ENCODE measurements around the gene HIGD2A. TPM values are rescaled to one million over a fixed set of nuclear protein-coding genes. Genes with fewer than 3 reads are reported as not detected.

The HIGD2A gene
- total and polyA plus RNA-seq, 2 experiments from 2014 or later: 109 to 224 TPM

- WGBS (ENCODE audit: low lambda C conversion rate, missing lambda C conversion rate): 97% methylated on average over 14 of the region's 18 CpGs
- Histone ChIP-seq H3K4me3 (no peak overlapping the region), H3K79me2 (peaks cover 6% of the 10 kb centered on the region), H2AFZ (no peak overlapping the region), H3K36me3 (replicated peaks; ENCODE audit: insufficient read depth, low read depth) (no peaks in the 10 kb centered on the region), H3K9me3 (ENCODE audit: low read depth) (no peaks in the 10 kb centered on the region), H4K20me1 (ENCODE audit: insufficient read depth, poor library complexity, severe bottlenecking) (no peaks in the 10 kb centered on the region), H3K27ac (no peak overlapping the region), H3K4me1 (ENCODE audit: insufficient read depth) (peaks cover 4% of the 10 kb centered on the region), H3K27me3 (no peaks in the 10 kb centered on the region), H3K9me2 (replicated peaks; ENCODE audit: insufficient read depth) (no peaks in the 10 kb centered on the region), H3K4me2 (no peak overlapping the region)
- no peak for TF ChIP-seq EZH2 (IDR thresholded peaks at IDR 0.05; ENCODE audit: borderline replicate concordance)
- no peak for TF ChIP-seq EZH2phosphoT487 (IDR thresholded peaks at IDR 0.05; ENCODE audit: low read depth, severe bottlenecking, unreplicated experiment)
- TF ChIP-seq, protein P1, sequence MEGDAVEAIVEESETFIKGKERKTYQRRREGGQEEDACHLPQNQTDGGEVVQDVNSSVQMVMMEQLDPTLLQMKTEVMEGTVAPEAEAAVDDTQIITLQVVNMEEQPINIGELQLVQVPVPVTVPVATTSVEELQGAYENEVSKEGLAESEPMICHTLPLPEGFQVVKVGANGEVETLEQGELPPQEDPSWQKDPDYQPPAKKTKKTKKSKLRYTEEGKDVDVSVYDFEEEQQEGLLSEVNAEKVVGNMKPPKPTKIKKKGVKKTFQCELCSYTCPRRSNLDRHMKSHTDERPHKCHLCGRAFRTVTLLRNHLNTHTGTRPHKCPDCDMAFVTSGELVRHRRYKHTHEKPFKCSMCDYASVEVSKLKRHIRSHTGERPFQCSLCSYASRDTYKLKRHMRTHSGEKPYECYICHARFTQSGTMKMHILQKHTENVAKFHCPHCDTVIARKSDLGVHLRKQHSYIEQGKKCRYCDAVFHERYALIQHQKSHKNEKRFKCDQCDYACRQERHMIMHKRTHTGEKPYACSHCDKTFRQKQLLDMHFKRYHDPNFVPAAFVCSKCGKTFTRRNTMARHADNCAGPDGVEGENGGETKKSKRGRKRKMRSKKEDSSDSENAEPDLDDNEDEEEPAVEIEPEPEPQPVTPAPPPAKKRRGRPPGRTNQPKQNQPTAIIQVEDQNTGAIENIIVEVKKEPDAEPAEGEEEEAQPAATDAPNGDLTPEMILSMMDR (IDR thresholded peaks at IDR 0.05; ENCODE audit: poor library complexity): no peak
- DNase-seq (ENCODE audit: low spot score): no peak
Measured at GRCh38 chr5:176397736-176398420, 9.3 kb downstream of the HIGD2A start.

DNA sequence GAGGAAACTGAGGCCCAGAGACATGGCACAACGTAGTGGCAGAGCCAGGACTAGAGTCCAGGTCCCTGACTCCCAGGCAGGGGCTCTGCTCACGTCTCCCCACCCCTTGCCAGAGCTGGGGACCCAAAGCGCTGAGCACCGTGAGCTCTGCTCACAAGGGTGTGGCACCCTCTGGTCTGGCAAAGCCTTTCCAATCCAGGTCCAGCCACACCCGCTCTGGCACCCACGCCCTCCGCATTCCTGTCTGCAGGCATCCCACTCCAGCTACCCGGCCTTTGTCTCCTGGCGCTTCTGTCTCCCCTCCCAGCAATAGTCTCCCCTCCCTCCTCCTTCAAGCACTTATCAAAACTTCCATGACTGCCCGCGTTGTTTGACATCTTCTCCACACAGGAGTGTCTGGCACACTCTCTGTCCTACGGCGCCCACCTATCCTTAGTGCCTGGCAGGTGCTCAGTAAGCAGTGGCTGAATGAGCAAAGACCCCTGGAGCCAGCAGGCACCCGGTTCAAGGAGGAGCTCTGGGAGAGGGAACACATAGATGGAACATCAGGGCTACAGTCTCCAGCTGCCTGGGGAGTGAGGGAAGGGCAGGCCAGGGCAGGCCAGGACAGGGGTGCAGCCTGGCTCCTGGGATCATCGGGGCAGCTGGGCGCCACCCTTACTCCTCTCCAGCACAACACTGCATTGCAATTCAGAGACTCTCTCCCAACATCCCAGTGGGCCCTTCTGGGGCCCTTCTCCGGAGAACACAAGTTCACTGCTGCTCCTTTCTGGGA is 12.0 kb downstream of the HIGD2A start:
- no peaks in the 10 kb centered on the region for H3K9me3 ChIP-seq (ENCODE audit: low read depth)
- peak overlapping the region; percentile 84 for H3K27ac ChIP-seq
- no peaks in the 10 kb centered on the region for H3K9me2 ChIP-seq (replicated peaks; ENCODE audit: insufficient read depth)
- H4K20me1 ChIP-seq (ENCODE audit: insufficient read depth, poor library complexity, severe bottlenecking): no peaks in the 10 kb centered on the region
- no peak overlapping the region for H2AFZ ChIP-seq
- peak overlapping the region; percentile 45 for H3K4me2 ChIP-seq
- no peak overlapping the region for H3K4me3 ChIP-seq
- WGBS (ENCODE audit: low lambda C conversion rate, missing lambda C conversion rate): 65% methylated on average over 17 of the region's 17 CpGs
- no peaks in the 10 kb centered on the region for H3K27me3 ChIP-seq
- TF ChIP-seq EZH2 (IDR thresholded peaks at IDR 0.05; ENCODE audit: borderline replicate concordance): no peak
- TF ChIP-seq, protein P1 (IDR thresholded peaks at IDR 0.05; ENCODE audit: poor library complexity): no peak
- no peak for TF ChIP-seq EZH2phosphoT487 (IDR thresholded peaks at IDR 0.05; ENCODE audit: low read depth, severe bottlenecking, unreplicated experiment)
- H3K36me3 ChIP-seq (replicated peaks; ENCODE audit: insufficient read depth, low read depth): no peaks in the 10 kb centered on the region
- H3K4me1 ChIP-seq (ENCODE audit: insufficient read depth): peaks cover 9% of the 10 kb centered on the region
- peak; percentile 68 for DNase-seq (ENCODE audit: low spot score)
- H3K79me2 ChIP-seq: peaks cover 6% of the 10 kb centered on the region

DNA sequence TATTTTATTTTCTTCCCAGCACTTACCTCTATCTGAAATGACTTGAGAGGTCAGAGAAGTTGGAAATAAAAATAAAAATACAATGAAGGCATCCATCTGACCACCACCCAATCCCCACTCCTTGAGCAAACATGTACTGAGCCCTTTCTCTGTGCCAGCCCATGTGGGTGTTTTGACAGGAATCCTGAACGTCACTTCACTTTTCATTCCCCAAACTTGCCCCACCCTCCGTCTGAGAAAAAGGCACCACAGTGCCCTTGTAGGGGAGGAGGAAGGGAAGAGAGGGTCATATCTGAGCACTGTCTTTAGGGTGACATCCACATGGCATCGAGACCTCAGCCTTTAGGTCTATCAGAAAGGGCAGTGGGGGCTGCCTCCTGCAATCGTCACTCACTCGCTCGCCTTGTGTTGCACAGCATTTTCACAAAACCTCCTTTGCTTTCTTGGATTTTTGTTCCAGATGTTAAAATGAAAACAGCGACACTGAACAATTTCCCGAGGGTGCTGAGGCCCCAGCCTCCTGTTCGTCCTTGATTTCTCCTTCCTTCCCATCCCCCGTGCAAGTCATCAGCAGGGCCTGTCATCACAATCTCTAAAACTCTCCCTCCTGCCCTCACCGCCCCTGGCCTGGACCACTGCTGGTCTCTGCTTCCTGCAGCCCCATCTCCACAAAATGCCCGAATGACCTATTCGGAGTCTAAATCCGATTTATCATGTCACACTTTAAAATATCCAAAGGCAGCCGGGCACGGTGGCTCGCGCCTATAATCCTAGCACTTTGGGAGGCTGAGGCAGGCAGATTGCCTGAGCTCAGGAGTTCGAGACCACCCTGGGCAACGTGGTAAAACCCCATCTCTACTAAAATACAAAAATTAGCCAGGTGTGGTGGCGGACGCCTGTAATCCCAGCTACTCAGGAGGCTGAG is 13.0 kb downstream of the HIGD2A start:
- Histone ChIP-seq H3K9me2 (replicated peaks; ENCODE audit: insufficient read depth) (no peaks in the 10 kb centered on the region), H3K4me2 (no peak overlapping the region), H3K79me2 (peaks cover 6% of the 10 kb centered on the region), H2AFZ (no peak overlapping the region), H3K27ac (peak overlapping the region; percentile 84), H4K20me1 (ENCODE audit: insufficient read depth, poor library complexity, severe bottlenecking) (no peaks in the 10 kb centered on the region), H3K36me3 (replicated peaks; ENCODE audit: insufficient read depth, low read depth) (no peaks in the 10 kb centered on the region), H3K4me1 (ENCODE audit: insufficient read depth) (peaks cover 9% of the 10 kb centered on the region), H3K4me3 (no peak overlapping the region), H3K9me3 (ENCODE audit: low read depth) (no peaks in the 10 kb centered on the region), H3K27me3 (no peaks in the 10 kb centered on the region)
- TF ChIP-seq EZH2phosphoT487 (IDR thresholded peaks at IDR 0.05; ENCODE audit: low read depth, severe bottlenecking, unreplicated experiment): no peak
- TF ChIP-seq, protein P1 (IDR thresholded peaks at IDR 0.05; ENCODE audit: poor library complexity): no peak
- TF ChIP-seq EZH2 (IDR thresholded peaks at IDR 0.05; ENCODE audit: borderline replicate concordance): no peak
- DNase-seq (ENCODE audit: low spot score): no peak
- WGBS (ENCODE audit: low lambda C conversion rate, missing lambda C conversion rate): 95% methylated on average over 22 of the region's 22 CpGs

Measured in hepatocyte (in vitro differentiated cells).